ENCODE measurements around the gene HSPA1A. TPM values are rescaled to one million over a fixed set of nuclear protein-coding genes. Genes with fewer than 3 reads are reported as not detected.
"Not testable (repeated sequence)": the region's sequence is repeated elsewhere in the genome, so short reads cannot be mapped to it uniquely, and the experiment has no call there.

The HSPA1A gene
- total RNA-seq, 1 donor from 2014 or later, result 155 TPM

DNA sequence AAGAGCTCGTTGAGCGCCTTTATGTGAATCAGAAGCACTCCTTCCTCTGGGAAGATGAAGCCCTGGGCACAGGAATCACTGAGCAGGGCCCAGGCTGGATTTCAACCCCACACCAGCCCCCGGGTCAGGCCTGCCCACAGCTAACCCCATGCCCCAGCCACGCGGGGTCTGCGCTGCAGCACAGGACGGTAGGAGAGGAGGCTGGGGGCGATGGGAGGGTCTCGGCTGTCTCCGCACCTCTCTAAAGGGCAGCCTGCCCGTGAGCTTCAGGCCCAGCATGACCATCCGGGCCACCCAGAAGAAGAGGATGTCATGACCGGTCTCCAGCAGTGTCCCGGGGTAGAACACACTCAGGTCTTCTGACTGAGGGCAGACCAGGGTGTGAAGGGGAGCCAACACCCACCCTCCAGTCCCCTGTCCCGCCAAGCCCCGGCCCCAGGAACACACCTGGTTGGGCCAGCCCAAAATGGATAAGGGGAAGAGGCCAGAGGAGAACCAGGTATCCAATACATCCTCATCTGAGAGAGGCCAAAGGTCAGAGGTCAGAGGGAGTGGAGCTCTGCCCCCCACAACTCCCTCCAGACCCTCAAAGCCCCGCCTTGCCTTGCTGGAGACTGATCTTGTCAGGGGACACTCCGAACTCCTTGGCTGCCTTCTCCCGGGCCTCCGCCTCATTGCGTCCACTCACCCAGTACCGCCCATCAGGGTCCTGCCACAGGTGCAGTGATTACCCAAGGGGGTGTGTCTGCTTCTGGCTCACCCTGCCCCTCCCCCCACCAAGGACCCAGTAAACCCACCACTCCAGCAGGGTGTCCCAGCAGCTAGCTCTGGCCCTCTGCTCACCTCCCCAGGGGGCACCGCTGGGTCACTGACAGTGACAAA lies 33.9 kb upstream of the HSPA1A start:
- no peak for DNase-seq

DNA sequence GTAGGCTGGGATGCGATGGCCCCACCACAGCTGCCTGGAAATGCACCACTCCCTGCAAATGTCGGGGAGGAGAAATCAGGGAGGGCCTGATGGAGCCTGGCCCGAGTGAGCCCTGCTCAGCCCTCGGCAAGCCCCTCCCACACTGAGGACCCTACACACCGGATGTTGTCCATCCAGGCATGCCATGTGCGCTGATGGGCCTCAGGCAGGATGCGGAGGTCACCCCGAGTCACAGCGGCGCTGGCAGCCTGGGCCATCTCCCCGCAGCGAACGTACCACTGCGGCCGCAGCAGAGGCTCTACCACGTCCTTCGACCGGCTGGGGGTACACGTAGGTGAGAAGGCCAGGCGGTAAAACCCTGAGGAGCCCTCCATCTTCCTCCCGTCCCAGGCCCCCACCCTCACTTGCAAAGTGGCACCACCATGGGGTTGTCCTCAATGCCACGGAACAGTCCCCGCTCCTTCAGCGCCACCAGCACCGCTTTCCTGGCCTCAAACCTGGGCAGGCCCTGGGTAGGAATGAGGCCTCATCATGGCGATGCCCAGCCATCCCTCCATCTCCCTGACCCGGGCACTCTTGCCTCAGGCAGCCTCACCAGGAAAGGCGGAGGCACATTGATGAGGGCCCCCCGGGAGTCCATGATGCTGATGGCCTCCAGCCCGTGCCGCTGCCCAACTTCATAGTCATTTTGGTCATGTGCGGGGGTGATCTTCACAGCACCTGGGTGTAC lies 33.1 kb upstream of the HSPA1A start:
- DNase-seq, result no peak

DNA sequence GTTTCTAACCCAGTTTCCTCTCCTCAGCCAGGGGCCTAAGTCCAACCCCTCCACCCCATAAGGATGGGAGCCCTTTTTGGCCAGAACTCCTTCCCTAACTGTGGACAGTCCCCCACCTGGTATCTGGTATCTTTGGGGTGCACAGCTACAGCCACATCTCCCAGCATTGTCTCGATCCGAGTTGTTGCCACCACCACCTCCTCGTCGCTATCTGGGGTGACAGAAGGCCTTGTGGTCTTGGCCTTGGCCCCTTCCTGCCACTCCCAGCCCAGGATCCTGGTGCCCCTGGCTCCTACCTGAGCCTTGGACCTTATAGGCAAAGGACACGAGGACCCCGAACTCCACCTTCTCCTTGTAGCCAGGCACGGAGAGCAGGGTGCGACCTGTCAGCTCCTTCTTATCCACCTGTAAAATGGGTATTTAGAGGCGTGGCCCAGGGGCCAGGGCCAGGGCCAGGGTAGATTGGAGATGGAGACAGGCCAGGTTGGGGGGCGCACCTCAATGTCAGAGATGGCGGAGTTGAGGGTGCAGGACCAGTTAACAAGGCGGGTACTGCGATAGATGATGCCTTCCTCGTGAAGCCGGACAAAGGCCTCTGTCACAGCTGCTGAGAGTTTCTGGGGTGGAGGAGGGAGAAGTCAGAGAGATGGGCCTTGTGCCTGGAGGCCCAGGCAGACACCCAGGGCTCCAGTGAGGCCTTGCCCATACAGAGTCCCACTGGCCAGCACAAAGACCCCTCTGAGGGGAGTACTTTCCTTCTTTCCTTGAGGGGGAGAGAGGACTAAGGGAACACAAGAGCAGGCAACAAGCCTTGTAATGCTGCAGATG lies 31.0 kb upstream of the HSPA1A start:
- DNase-seq, result no peak

DNA sequence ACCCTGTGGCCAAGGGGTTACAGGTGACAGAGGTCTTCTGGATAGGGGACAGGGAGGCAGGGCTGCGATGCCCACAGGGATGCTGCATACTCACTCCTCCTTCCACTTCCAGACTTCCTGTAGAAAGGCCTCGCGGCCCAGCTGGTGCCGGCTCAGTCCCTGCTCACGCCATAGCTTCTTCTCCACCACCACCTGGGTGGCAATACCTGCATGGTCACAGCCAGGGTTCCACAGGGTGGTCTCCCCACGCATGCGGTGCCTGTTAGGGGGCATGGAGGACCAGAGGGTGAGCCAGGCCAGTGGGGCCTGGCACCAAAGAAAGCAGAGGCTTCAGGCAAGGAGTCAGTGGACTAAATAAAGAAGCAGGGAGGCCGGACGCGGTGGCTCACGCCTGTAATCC lies 29.9 kb upstream of the HSPA1A start:
- no peak for DNase-seq

DNA sequence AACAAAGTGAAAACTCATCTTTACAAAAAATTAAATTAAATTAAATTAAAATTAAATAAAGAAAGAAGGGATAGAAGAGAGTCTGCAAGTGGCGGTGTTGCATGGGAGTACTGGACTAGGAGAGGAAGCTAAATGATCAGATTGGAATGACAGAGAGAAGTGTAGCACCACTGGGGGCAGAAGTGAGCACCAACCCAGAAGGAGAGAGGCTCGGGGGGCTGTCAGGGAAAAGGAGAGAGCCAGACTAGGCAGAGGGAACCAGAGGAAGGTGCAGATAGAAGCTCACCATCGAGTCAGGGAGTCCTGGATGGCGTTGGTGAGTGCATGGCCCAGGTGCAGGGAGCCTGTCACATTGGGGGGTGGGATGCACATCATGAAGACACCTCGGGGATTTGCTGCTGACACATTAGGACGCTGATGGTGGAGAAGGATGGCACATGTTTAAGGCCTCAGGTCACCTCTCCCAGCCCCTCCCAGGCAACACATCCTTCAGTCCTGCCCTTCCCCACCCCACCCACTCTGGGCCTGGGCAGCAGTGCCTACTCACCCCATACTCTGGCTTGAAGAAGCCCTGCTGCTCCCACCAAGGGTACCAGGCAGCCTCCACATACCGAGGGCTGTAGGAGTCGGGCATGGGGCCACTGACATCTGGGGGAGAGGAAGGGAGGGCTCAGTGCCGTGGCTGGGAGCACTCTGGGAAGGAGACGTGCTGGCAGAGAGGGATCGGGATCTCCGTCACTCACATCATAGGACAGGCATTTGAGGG lies 23.8 kb upstream of the HSPA1A start:
- DNase-seq, result peak; percentile 68

DNA sequence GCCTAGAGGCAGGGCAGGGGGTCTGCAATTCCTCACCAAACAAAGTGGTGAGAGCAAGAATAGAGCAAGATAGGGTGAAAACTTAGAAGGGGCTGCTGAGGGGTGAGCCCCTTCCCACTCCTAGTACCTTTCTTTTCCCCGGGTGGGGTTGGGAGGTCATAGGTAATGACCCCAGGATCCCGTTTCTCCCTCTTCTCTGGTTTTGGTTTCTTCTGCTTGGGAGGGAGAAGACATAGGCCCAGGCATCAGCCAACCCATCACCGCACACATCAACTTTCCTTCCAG lies 23.3 kb upstream of the HSPA1A start:
- DNase-seq, result no peak

DNA sequence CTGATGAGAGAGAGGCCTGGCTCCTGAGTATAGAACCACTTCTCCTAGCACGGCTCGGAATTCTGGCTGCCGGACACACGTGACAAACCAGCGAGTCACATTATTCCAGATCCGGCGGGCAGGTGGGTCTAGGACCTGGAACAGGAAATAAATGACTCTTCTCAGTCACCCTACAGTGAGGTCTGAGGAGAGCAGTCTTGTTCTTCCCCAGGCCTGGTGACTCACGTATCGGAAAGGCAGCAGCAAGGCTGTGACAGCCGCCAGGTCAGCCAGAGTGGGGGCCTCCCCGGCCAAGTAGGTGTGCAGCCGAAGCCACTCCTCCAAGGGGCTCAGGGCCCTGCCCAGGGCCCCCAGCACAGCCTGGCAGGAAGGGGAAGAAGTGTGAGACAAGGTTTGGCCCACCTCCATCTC lies 22.6 kb upstream of the HSPA1A start:
- peak; percentile 65 for DNase-seq

DNA sequence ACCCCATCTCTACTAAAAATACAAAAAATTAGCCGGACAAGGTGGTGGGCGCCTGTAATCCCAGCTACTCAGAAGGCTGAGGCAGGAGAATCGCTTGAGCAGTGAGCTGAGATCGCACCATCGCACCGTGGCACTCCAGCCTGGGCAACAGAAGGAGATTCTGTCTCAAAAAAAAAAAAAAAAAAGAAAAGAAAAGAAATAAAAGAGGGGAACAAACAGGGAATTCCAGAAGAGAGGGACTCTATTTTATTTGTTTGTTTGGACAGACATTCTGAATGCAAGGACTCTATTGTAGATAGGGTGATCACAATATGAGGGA lies 21.5 kb upstream of the HSPA1A start:
- DNase-seq, result not testable (repeated sequence)

DNA sequence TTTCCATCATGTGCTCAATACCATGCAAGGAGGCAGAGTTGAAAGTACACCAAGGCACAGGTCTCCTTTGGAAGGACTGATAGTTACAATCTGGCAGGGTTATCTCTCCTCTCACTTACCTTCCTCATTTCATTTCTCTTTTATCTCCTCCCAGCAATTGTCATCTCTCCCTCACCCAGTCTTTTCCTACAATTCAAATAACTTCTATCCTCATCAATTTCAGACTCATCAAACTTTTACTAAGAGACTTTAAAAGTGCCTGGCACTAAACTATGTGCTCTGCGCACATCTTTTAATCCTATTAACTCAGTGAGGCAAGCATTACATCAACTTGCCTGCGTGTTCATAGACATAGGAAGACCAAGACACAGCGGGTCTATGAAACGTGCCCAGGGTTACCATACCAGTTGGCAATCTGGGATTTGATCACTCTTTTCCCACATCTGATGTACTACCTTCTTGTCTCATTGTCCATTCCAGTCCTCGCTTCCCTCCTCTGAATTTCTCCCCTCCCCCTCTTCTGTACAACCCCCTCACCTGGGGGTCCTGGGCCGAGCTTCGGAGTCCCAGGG lies 21.0 kb upstream of the HSPA1A start:
- DNase-seq, result peak; percentile 41

DNA sequence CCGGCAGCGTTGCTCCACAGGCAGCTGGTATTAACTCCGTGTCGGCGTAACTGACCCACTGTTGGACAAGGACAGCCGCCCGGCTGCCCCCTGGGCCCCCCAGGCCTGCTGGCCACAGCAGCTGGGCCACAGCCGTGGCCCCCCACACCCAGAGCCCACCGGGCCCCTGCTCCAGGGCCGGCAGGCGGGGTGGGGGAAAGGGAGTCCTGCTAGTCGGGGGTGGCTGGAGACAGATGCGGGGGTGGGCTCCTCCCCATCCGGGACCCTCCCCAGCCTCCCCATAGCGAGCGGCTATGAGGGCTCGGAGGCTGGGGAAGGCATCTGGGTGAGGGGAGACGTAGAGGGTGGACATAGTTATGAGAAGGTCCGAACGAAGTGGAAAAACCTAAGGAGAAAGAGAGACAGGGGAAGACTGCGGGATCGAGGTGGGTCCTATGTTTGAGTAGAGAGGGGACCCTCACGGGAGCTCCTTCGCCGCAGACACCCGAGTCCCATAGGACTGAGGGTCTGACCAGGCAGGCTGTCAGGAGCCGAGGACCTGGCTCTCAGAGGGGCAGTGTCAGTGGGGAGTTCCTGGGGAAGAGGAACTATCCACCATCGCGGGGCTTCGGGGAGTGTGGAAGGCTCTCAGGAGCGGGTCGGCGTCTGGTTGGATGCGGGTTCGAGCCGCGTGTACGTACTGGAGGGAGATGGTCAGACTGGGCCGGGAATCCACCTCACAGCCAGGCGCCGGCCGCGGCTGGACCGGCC lies 20.3 kb upstream of the HSPA1A start:
- peak; percentile 23 for DNase-seq

DNA sequence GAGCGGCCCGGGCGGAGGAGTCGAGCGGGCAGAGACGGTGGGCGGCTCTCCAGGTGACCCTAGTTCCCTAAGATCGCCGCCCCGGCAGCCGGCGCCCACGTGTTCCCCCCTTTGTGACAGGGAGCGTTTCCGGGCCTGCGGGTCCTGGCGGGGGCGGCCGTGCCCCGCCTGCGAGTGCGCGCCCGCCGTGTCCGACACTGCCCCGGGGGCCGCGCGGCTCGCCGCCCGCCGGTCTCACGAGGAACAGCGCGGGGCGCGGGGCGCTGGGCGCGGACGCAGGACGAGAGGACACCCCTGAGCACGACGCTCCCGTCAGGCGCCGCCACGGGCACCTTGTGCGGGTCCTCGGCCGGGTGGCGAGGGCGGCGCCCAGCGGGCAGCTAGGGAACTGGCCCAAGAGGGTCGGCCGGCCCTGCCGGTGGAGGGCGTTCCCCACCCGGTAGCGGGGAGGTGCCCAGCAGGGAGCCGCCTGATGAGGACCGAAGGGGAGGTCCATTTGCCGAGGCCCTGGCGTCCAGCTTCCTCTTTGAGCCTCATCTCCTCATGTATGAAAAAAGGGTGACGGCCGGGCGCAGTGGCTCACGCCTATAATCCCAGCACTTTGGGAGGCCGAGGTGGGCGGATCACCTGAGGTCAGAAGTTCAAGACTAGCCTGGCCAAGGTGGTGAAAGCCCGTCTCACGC lies 19.6 kb upstream of the HSPA1A start, which contains the start of gene VARS1:
TSS of gene VARS1 (minus strand) at position 137 of the 683 bp plus-strand sequence. CDS start 535 bp downstream, outside the sequence.
- DNase-seq, result peak; percentile 94

DNA sequence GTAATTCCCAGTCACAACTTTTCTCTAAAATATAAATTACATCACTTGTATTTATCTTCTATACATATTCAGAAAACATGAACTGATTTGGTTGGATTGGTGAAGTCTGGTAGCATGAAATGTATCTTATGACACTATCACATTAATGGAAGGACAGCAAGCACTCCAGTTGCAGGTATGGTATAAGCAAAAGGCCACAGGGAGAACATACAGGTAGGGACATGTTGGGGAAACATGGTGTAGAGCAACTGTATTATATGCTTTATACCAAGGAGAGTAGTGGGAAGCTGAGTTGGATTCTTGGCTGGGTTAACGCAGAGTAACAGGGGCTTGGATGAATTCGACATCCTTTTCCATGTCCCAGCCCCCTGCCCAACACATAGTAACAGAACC lies 18.4 kb upstream of the HSPA1A start:
- DNase-seq, result no peak

DNA sequence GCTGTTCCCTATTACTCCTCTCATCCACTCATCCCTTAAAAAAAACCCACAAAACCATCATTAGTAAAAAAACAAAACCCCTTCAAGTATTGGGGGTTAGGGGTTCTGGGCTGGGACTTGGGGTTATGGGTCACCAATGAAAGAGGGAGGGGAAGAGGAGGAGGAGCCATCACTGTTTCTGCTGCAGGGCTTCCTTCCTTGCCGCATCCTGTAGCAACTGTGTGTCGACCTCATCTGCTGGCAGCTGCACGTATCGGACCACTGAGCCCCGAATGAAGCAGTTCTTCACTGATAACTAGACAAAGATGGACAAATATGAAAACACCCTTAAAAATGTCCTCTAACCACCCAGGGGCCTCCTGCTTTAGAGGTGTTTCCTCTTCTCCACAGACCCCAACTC lies 17.8 kb upstream of the HSPA1A start:
- peak; percentile 44 for DNase-seq

DNA sequence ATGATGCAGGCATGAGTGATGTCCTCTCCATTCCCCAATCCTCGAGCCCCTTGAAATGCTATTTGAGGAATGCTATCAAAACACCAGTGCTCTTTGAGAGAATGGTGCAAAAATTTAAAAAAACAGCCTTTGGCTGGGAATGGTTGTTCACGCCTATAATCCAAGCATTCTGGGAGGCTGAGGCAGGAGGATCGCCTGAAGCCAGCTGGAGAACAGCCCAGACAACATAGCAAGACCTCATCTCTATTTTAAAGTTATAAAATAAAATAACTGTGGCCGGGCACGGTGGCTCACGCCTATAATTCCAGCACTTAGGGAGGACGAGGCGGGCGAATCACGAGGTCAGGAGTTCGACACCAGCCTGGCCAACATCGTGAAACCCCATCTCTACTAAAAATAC lies 15.6 kb upstream of the HSPA1A start:
- no peak for DNase-seq

DNA sequence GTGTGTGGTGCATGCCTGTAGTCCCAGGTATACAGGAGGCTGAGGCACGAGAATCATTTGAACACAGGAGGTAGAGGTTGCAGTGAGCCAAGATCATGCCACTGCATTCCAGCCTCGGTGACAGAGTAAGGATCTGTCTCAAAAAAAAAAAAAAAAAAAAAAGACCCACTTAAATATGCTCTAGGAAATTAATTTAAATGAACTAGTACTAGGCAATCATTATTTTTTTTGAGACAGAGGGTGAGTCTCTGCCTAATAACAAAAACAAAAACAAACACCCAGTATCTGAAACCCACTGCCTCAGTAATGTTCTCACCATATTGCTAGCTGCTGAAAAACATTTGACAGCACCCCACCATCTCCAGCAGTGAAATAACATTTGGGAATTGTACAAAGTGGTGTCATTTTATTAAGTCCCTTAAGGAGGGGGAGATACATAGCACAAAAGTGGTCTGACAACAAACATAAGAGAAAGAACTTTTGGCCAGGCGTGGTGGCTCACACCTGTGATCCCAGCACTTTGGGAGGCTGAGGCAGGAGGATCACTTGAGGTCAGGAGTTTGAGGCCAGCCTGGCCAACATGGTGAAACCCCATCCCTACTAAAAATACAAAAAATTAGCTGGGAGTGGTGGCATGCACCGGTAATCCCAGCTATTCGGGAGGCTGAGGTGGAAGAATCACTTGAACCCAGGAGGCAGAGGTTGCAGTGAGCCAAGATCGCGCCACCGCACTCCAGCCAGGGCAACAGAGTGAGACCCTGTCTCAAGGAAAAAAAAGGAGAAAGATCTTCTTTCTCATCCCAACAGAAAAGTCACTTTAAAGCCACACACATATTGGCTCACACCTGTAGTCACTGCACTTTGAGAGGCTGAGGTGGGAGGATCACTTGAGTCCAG lies 14.1 kb upstream of the HSPA1A start:
- not testable (repeated sequence) for DNase-seq

DNA sequence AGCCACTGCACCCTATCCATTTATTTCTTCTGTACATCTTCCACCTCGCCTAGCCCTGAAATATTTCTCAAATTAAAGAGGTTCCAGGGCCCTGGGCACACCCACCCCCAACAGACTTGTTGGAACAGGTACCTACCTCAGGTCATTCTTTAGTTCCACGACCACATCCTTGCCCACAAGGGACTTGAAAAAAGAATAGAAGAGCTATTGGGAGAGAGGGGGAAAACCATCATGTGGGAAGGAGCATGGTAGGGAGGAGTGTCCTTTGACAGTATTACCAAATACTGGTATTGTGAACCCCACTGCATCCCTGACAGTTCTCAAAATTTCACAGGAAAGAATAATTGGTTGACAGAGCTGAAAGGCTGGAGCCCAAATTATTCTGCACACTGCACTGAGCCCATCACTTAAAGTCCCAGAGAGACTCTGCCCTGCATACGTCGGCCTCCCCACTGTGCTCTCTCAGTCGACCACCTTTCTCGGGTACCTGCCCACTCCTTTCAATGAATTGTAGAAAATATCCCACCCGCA lies 9.3 kb upstream of the HSPA1A start:
- DNase-seq, result no peak

DNA sequence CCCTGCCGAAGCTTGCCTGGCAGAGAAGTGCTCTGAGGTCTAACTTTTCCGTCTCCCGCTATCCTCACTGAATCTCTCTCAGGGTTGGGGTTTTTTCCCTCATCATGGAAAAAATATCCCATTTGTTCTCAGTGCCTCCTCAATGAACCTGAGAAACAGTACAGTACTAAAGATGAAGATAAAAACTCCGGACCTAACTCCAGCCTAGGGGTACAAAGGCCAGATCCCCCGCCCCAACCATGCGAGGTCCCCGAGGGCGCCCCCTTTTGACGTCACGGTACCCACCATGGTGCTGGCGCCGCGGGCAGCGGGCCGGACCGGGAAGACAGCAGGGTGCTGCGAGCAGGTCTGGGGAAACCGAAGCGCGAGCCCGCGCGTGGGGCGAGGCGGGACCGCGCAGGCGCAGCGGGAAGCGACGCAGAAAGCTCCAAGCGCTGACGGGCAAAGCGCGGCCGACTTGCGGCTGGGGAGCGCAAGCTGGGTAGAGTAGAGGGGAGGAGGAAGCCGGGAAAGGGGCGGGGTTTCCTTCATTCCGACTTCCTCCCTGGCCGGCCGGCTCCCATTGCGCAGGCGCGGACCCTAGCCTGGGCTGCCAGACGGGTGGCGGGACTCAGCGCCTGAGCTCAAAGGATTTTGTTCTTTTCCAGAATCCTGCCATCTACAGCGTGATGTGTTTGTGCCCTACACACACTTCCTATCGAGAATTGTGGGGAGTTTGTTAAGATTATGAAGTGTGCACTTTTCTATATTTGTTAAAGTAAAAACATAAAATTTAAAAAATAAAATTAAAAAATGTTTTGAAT lies 8.7 kb upstream of the HSPA1A start, which contains the start of gene LSM2:
TSS of gene LSM2 (minus strand) at position 497 of the 803 bp plus-strand sequence. CDS start at position 288, 209 bp downstream.
- peak; percentile 97 for DNase-seq

DNA sequence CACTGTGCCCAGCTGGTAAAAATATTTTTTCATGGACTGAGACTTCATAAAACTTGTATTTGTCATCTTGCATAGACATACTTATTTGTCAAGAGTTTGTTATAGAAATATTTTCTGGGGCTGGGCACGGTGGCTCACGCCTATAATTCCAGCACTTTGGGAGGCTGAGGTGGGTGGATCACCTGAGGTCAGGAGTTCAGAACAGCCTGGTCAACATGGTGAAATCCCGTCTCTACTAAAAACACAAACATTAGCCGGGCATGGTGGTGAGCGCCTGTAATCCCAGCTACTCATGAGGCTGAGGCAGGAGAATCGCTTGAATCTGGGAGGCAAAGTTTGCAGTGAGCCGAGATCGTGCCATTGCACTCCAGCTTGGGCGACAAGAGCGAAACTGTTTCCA lies 6.7 kb upstream of the HSPA1A start:
- not testable (repeated sequence) for DNase-seq

Measured in dermis blood vessel endothelial cell (primary cell).